Vagina (tissue), 2 donors: Measurements from ENCODE around the gene FAT2. TPM values are rescaled to one million over a fixed set of nuclear protein-coding genes. Genes with fewer than 3 reads are reported as not detected.
"Not testable (repeated sequence)": the region's sequence is repeated elsewhere in the genome, so short reads cannot be mapped to it uniquely, and the experiment has no call there.

Experiments
- DNase-seq, 2 donors: peaks; one replicate each; pipeline ENCODE4 v3.0.0-alpha.2; 2017; ENCODE audit errors: extremely low spot score in 2 of 2
- H3K27ac ChIP-seq: fragments of 200-600 bp; sonication (generic); one replicate; pipeline ENCODE4 v1.5.1; 2019
- H3K27me3 ChIP-seq: fragments of 200-600 bp; sonication (generic); one replicate; pipeline ENCODE4 v1.5.1; 2019
- H3K36me3 ChIP-seq, 2 donors: fragments of 200-600 bp; sonication (generic); one replicate each; pipeline ENCODE4 v1.5.1; 2017 to 2019
- H3K4me1 ChIP-seq: fragments of 200-600 bp; sonication (generic); one replicate; pipeline ENCODE4 v1.5.1; 2019
- H3K4me3 ChIP-seq, 2 donors: fragments of 200-600 bp; sonication (generic); 1 replicate in 1 of 2; 2 replicates in 1 of 2; pipeline ENCODE4 v1.5.1; 2016 to 2019
- H3K9me3 ChIP-seq: fragments of 200-600 bp; sonication (generic); one replicate; pipeline ENCODE4 v1.5.1; 2019
- CTCF ChIP-seq, 3 experiments: fragments of 450-650 bp in 2 of 3; fragments of 200-600 bp in 1 of 3; sonication (generic) in 1 of 3; IDR thresholded peaks; one replicate each; pipeline ENCODE4 v1.5.1; 2017 to 2019; ENCODE audit warnings: antibody characterized with exemption in 3 of 3, mild to moderate bottlenecking in 2 of 3, moderate library complexity in 2 of 3
- POLR2A ChIP-seq, 2 donors: fragments of 450-650 bp; IDR thresholded peaks; one replicate each; pipeline ENCODE4 v1.6.1; 2017; ENCODE audit warnings: antibody characterized with exemption in 2 of 2, mild to moderate bottlenecking in 2 of 2, moderate library complexity in 2 of 2
- POLR2AphosphoS5 ChIP-seq, 2 donors: sonication (generic); formaldehyde crosslinking; IDR thresholded peaks; one replicate each; pipeline ENCODE4 v1.9.0; 2017; ENCODE audit warnings: antibody characterized with exemption in 2 of 2, mild to moderate bottlenecking in 2 of 2, low read depth in 1 of 2; ENCODE audit not compliant: insufficient read depth in 1 of 2
- intact Hi-C: fragments of 100-400 bp; cut with DNase I; formaldehyde crosslinking; loops from one replicate; pipeline ENCODE4 v1.15.1; 2023
- total RNA-seq: library from RNA; depleted of rRNA; stranded (reverse); fragments of >200 nt; gene quantifications from one replicate; pipeline ENCODE4 v1.2.3, GENCODE V29; 2016

The FAT2 gene
- total RNA-seq, 1 donor from 2014 or later: 74.9 TPM

GRCh38 chr5:151584057-151584937 lies 6.8 kb downstream of the FAT2 start:
- intact Hi-C loops: no loop called here
- TF ChIP-seq POLR2A (IDR thresholded peaks at IDR 0.05) (no peak), POLR2AphosphoS5 (IDR thresholded peaks at IDR 0.05; ENCODE audit: insufficient read depth in 1 of 2, low read depth in 1 of 2) (no peak), CTCF (IDR thresholded peaks at IDR 0.05) (no peak)
- Histone ChIP-seq H3K4me1 (peaks cover 18% of the 10 kb centered on the region), H3K27ac (peak overlapping the region; percentile 53), H3K27me3 (no peaks in the 10 kb centered on the region), H3K4me3 (no peak overlapping the region), H3K36me3 (no peaks in the 10 kb centered on the region), H3K9me3 (no peaks in the 10 kb centered on the region)
- no peak for DNase-seq

DNA sequence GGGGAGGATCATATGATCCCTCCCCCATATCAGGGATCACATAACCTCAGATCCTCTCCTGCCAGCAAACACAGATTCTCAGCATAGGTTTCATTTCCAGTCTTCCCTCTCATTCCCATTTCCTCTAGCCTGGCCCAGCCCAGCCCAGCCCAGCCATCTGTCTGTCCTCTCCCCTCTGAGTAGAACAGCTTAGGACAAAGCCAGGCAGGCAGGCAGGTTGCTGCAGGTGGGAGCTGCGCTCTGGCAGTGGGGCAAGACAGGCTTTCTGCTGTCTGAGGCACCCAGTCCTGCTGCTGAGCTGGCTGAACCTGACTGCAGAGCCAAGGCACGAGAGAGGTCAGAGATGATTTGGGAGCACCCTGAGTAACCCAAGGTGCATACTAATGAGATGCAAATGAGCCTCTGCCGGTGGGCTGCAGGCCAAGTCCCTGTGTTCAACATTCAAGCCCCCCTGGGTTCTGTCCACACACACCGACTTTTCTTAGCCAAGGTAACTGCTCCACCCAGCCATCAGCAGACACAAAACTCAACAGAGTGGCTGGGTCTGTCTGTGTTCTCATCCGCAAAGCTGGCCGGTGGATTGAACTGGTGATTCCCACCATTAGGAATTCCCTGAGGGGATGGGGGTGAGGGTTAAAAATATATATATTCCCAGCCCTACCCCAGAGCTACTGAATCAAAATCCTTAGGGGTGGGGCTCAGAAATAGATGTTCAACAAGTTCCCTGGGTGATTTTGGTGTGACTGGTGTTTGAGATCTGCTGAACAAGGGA lies 9.1 kb downstream of the FAT2 start:
- H3K4me3 ChIP-seq: no peak overlapping the region
- no peak for TF ChIP-seq POLR2A (IDR thresholded peaks at IDR 0.05)
- peak in 1 of 2 donors; percentile 33 for TF ChIP-seq POLR2AphosphoS5 (IDR thresholded peaks at IDR 0.05; ENCODE audit: insufficient read depth in 1 of 2, low read depth in 1 of 2)
- peak overlapping the region; percentile 53 for H3K27ac ChIP-seq

DNA sequence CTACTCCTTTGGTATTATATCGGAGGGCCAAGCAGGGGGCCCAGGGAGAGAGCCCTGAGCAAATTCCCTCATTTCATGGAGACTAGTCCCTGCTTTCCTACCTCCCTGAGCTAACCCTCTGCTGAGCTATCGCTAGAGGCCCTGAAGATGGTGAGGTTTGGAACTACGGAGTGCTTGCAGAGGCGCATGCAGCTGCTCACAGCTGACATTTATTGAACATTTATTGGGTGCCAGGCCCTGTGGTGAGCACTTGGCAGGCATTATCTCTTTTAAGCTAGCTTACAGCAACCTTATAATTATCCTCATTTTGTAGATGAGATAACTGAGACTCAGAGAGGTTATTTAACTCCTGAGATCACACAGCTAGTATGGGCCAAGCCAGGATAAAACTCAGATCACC lies 9.8 kb downstream of the FAT2 start:
- Histone ChIP-seq H3K9me3 (no peaks in the 10 kb centered on the region), H3K27me3 (no peaks in the 10 kb centered on the region), H3K27ac (peak overlapping the region; percentile 53), H3K4me3 (no peak overlapping the region), H3K36me3 (no peaks in the 10 kb centered on the region), H3K4me1 (peaks cover 18% of the 10 kb centered on the region)
- intact Hi-C loops: no loop called here
- TF ChIP-seq POLR2AphosphoS5 (IDR thresholded peaks at IDR 0.05; ENCODE audit: insufficient read depth in 1 of 2, low read depth in 1 of 2): no peak
- no peak for TF ChIP-seq POLR2A (IDR thresholded peaks at IDR 0.05)
- DNase-seq: no peak

More for the DNA sequence above, 9.1 kb downstream of the FAT2 start:
- no peaks in the 10 kb centered on the region for H3K9me3 ChIP-seq
- H3K27me3 ChIP-seq: no peaks in the 10 kb centered on the region
- intact Hi-C loops: no loop called here
- H3K36me3 ChIP-seq: no peaks in the 10 kb centered on the region
- peaks cover 18% of the 10 kb centered on the region for H3K4me1 ChIP-seq
- no peak for DNase-seq

GRCh38 chr5:151580858-151581257 lies 10.3 kb downstream of the FAT2 start:
- DNase-seq: no peak
- Histone ChIP-seq H3K9me3 (no peaks in the 10 kb centered on the region), H3K27ac (peak overlapping the region; percentile 53), H3K4me1 (peaks cover 18% of the 10 kb centered on the region), H3K36me3 (no peaks in the 10 kb centered on the region), H3K4me3 (no peak overlapping the region), H3K27me3 (no peaks in the 10 kb centered on the region)
- intact Hi-C loops: no loop called here
- TF ChIP-seq POLR2AphosphoS5 (IDR thresholded peaks at IDR 0.05; ENCODE audit: insufficient read depth in 1 of 2, low read depth in 1 of 2) (no peak), POLR2A (IDR thresholded peaks at IDR 0.05) (no peak), CTCF (IDR thresholded peaks at IDR 0.05) (no peak)

DNA sequence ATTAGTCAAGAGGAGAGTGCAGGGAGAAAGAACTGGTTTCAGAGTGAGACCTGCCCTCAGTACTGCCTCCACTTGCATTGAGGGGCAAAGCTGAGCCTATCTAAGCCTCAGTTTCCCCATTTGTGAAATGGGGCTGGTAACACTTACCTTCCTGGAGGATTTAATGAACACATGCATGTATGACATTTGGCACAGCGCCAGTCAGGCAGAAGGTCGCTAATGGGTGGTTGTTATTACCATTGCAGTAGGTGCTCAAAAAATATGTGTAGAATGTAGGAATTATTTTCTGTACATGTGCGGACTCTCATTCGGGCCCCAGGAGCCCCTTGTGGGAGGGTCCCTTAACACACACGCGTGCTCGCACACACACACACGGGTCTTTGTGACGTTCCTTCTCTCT lies 10.9 kb downstream of the FAT2 start:
- intact Hi-C loops: no loop called here
- no peak overlapping the region for H3K27ac ChIP-seq
- H3K4me3 ChIP-seq: no peak overlapping the region
- H3K9me3 ChIP-seq: no peaks in the 10 kb centered on the region
- peaks cover 18% of the 10 kb centered on the region for H3K4me1 ChIP-seq
- TF ChIP-seq POLR2A (IDR thresholded peaks at IDR 0.05): no peak
- DNase-seq: no peak
- no peaks in the 10 kb centered on the region for H3K36me3 ChIP-seq
- H3K27me3 ChIP-seq: no peaks in the 10 kb centered on the region

DNA sequence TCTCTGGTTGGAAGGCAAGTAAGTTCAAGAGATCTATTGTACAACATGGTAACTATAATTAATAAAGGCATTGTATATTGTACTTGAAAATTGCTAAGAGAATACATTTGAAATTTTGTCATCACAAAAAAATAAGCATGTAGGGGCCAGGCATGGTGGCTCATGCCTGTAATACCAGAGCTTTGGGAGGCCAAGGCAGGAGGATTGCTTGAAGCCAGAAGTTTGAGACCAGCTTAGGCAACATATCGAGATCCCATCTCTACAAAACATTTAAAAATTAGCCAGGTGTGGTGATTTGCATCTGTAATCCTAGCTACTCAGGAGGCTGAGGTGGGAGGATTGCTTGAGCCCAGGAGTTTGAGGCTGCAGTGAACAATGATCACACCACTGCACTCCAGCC lies 12.0 kb downstream of the FAT2 start:
- DNase-seq, H3K27ac ChIP-seq, H3K36me3 ChIP-seq, H3K9me3 ChIP-seq, H3K27me3 ChIP-seq, H3K4me3 ChIP-seq, intact Hi-C loops: not testable (repeated sequence)
- H3K4me1 ChIP-seq: peaks cover 18% of the 10 kb centered on the region
